ENCODE measurements around the gene ABCC6. TPM values are rescaled to one million over a fixed set of nuclear protein-coding genes. Genes with fewer than 3 reads are reported as not detected.
A peak's percentile ranks its signal among the peaks of the same experiment; 100 is the strongest.
"Not testable (repeated sequence)": the region's sequence is repeated elsewhere in the genome, so short reads cannot be mapped to it uniquely, and the experiment has no call there.

Gene ABCC6
- total and polyA plus RNA-seq, 8 donors: 4.1 to 95.6 (median 11.5) TPM

DNA sequence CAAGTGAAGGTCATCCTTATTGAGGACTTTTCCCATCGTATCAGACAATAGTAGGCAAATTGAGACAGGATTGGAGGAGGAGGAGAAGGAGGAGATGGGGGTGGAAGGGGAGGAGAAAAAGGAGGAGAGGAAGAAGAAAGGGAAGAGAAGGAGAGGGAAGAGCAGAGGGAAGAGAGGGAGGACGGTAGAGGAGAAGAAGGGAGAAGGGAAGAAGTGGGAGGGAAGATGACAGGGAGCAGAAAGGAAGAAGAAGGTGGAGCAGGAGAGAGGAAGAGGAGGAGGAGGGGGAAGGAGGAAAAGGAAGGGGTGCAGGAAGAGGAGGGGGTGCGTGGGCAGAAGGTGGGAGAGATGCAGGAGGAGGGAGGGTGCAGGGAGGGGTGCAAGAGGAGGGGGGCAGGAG lies 26.0 kb downstream of the ABCC6 start:
- WGBS, 5 donors: 50 to 72% (median 64%) methylated on average over 3 of the region's 3 CpGs
- H3K4me1 ChIP-seq: peaks cover 0 to 5% (median 0%) of the 10 kb centered on the region in 4 donors
- intact Hi-C loops (cut with DNase I; ENCODE audit: low total_unique reads): no loop called here

DNA sequence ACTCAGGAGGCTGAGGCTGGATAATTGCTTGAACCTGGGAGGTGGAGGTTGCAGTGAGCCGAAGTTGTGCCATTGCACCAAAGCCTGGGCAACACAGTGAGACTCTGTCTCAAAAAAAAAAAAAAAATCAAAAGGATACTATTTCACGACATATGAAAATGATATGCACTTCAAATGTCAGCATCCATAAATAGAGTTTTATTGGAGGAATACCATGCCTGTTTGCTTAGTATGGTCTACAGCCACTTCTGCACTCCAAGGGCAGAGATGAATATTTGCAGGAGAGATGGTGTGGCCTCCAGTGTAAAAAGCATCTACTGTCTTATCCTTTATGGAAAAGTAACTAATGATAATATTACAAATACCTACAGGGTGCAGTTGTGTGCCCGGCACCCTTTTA lies 27.2 kb downstream of the ABCC6 start:
- peaks cover 0 to 30% (median 13%) of the 10 kb centered on the region in 4 donors for H3K36me3 ChIP-seq
- H3K27ac ChIP-seq: no peak overlapping the region
- 79 to 92% (median 89%) methylated on average over 3 of the region's 3 CpGs for WGBS, 5 donors
- intact Hi-C loops (cut with DNase I; ENCODE audit: low total_unique reads): no loop called here
- TF ChIP-seq, protein P1, sequence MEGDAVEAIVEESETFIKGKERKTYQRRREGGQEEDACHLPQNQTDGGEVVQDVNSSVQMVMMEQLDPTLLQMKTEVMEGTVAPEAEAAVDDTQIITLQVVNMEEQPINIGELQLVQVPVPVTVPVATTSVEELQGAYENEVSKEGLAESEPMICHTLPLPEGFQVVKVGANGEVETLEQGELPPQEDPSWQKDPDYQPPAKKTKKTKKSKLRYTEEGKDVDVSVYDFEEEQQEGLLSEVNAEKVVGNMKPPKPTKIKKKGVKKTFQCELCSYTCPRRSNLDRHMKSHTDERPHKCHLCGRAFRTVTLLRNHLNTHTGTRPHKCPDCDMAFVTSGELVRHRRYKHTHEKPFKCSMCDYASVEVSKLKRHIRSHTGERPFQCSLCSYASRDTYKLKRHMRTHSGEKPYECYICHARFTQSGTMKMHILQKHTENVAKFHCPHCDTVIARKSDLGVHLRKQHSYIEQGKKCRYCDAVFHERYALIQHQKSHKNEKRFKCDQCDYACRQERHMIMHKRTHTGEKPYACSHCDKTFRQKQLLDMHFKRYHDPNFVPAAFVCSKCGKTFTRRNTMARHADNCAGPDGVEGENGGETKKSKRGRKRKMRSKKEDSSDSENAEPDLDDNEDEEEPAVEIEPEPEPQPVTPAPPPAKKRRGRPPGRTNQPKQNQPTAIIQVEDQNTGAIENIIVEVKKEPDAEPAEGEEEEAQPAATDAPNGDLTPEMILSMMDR (IDR thresholded peaks at IDR 0.05): no peak
- TF ChIP-seq POLR2AphosphoS5 (IDR thresholded peaks at IDR 0.05): no peak
- no peak for TF ChIP-seq EP300 (IDR thresholded peaks at IDR 0.05)
- no peak for TF ChIP-seq POLR2A (IDR thresholded peaks at IDR 0.05)
- H3K4me1 ChIP-seq: peaks cover 0 to 5% (median 0%) of the 10 kb centered on the region in 4 donors
- no peaks in the 10 kb centered on the region for H3K27me3 ChIP-seq
- H3K9me3 ChIP-seq: no peaks in the 10 kb centered on the region
- no peak for DNase-seq
- no peak overlapping the region for H3K4me3 ChIP-seq

More for the DNA sequence above, 26.0 kb downstream of the ABCC6 start:
- Histone ChIP-seq H3K4me3 (no peak overlapping the region), H3K27ac (no peak overlapping the region), H3K9me3 (no peaks in the 10 kb centered on the region), H3K27me3 (no peaks in the 10 kb centered on the region), H3K36me3 (peaks cover 0 to 23% (median 9%) of the 10 kb centered on the region in 4 donors)
- TF ChIP-seq POLR2AphosphoS5 (IDR thresholded peaks at IDR 0.05) (no peak), POLR2A (IDR thresholded peaks at IDR 0.05) (no peak), EP300 (IDR thresholded peaks at IDR 0.05) (no peak)
- TF ChIP-seq, protein P1 (IDR thresholded peaks at IDR 0.05): no peak
- no peak for DNase-seq

DNA sequence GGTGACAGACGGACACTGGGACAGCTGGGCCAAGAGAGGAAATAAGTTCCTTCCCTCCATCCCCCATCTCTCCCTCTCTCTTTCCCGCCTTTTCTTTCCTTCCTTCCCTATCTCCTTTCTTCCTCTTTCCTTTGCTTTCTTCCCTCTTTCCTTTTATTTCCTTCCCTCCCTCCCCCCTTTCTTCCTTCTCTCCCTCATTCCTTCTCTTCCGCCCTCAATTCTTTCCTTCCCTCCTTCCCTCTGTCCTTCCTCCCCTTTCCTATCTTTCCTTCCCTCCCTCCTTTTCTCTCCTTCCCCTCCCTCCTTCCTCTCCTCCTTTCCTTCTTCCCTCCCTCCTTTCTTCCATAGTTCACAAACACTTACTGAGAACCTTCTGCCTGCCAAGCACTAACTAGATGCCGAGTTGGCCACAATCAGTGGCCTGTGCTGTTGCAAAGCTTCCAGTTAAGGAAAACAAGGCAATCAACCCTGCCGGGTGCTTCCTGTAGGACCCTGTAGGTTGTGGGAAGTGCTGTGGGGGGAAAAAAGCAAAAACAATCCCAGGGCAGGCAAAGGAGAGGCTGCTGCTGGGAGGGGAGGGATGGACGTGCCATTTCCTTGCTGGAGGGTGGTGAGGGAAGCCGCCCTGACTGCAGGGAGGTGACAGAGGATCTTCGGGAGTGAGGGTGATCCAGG lies 31.7 kb downstream of the ABCC6 start:
- Histone ChIP-seq H3K4me3 (no peak overlapping the region), H3K27me3 (no peaks in the 10 kb centered on the region), H3K4me1 (peaks cover 0 to 5% (median 0%) of the 10 kb centered on the region in 4 donors), H3K27ac (no peak overlapping the region), H3K9me3 (no peaks in the 10 kb centered on the region), H3K36me3 (peaks cover 5 to 42% (median 20%) of the 10 kb centered on the region in 4 donors)
- 66 to 82% (median 78%) methylated on average over 7 to 8 of the region's 8 CpGs for WGBS, 5 donors
- TF ChIP-seq POLR2AphosphoS5 (IDR thresholded peaks at IDR 0.05) (no peak), POLR2A (IDR thresholded peaks at IDR 0.05) (no peak), EP300 (IDR thresholded peaks at IDR 0.05) (no peak)
- TF ChIP-seq, protein P1 (IDR thresholded peaks at IDR 0.05): no peak
- peak in 1 of 2 donors; percentile 29 for DNase-seq
- intact Hi-C loops (cut with DNase I; ENCODE audit: low total_unique reads): no loop called here

DNA sequence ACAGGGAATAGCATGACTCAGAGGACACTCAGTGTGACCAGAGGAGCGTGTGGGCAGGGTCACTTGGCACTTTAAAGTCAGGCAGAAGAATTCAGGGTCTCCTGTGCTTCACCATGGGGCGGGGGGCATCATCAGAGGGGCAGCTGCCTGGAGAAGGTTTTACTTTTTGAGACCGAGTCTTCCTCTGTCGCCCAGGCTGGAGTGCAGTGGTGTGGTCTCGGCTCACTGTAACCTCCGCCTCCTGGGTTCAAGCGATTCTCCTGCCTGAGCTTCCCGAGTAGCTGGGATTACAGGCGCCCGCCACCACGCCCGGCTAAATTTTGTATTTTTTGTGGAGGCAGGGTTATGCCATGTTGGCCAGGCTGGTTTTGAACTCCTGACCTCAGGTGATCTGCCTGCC lies 32.3 kb downstream of the ABCC6 start:
- 89 to 93% (median 92%) methylated on average over 9 to 12 of the region's 12 CpGs for WGBS, 5 donors

DNA sequence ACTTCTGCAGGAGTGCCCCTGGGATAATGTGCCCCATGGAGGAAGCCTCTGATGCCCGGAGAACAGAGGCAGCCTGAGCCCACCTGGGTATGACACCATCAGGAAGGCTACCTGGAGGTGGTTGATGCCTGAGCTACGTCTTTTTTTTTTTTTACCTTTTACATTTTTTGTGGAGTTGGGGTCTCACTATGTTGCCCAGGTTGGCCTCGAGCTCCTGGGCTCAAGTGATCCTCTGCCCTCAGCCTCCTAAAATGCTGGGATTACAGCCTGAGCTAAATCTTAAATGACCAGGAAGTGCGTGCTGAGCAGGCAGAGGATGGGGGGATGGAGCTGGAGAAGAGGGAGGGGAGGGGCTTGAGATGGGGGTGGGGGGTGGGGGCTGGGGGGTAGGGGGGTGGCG lies 32.7 kb downstream of the ABCC6 start:
- Histone ChIP-seq H3K4me3 (no peak overlapping the region), H3K27me3 (no peaks in the 10 kb centered on the region), H3K4me1 (peaks cover 0 to 5% (median 0%) of the 10 kb centered on the region in 4 donors), H3K9me3 (no peaks in the 10 kb centered on the region), H3K36me3 (peaks cover 5 to 45% (median 23%) of the 10 kb centered on the region in 4 donors), H3K27ac (no peak overlapping the region)
- intact Hi-C loops (cut with DNase I; ENCODE audit: low total_unique reads): no loop called here
- no peak for DNase-seq
- TF ChIP-seq POLR2A (IDR thresholded peaks at IDR 0.05) (no peak), EP300 (IDR thresholded peaks at IDR 0.05) (no peak), POLR2AphosphoS5 (IDR thresholded peaks at IDR 0.05) (no peak)
- TF ChIP-seq, protein P1 (IDR thresholded peaks at IDR 0.05): no peak
- WGBS, 5 donors: 84 to 93% (median 91%) methylated on average over 4 to 5 of the region's 5 CpGs

More for the DNA sequence above, 32.3 kb downstream of the ABCC6 start:
- H3K4me1 ChIP-seq; H3K27me3 ChIP-seq; H3K4me3 ChIP-seq; DNase-seq; H3K27ac ChIP-seq; intact Hi-C loops (cut with DNase I; ENCODE audit: low total_unique reads); H3K9me3 ChIP-seq: not testable (repeated sequence)
- H3K36me3 ChIP-seq: peaks cover 5 to 44% (median 23%) of the 10 kb centered on the region in 4 donors
